C4-2B (cell line): ENCODE measurements around the gene WASF2.

Source experiments
- ZFX ChIP-seq: fragments of 450-650 bp; IDR thresholded peaks from 2 replicates; pipeline ENCODE4 v1.6.1; 2017
- TF ChIP-seq, protein P1 (sequence below): fragments of 450-650 bp; conservative IDR thresholded peaks from 2 replicates; pipeline ENCODE4 v1.5.1; 2017; ENCODE audit warnings: mild to moderate bottlenecking

DNA sequence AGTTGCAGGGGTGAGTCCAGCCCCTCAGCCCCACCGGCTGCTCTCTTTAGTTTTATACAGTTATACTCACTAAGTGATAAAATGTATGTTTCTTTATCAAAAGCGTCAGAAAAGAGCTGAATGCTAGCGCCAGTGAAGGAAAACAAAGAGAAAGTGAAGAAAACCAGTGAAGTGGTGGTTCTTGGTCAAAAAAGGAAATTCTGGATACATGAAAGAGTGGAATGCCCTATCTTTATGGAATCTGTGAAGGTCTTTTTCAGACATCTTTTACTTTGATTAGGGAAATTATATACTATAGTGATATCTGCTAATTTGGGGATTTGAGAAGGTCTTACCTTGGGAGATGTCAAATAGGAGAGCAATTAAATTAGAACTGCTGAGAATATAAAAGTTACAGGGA lies 56.3 kb downstream of the WASF2 start:
- TF ChIP-seq, protein P1, sequence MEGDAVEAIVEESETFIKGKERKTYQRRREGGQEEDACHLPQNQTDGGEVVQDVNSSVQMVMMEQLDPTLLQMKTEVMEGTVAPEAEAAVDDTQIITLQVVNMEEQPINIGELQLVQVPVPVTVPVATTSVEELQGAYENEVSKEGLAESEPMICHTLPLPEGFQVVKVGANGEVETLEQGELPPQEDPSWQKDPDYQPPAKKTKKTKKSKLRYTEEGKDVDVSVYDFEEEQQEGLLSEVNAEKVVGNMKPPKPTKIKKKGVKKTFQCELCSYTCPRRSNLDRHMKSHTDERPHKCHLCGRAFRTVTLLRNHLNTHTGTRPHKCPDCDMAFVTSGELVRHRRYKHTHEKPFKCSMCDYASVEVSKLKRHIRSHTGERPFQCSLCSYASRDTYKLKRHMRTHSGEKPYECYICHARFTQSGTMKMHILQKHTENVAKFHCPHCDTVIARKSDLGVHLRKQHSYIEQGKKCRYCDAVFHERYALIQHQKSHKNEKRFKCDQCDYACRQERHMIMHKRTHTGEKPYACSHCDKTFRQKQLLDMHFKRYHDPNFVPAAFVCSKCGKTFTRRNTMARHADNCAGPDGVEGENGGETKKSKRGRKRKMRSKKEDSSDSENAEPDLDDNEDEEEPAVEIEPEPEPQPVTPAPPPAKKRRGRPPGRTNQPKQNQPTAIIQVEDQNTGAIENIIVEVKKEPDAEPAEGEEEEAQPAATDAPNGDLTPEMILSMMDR = no peak
- TF ChIP-seq ZFX = no peak
